ENCODE measurements around the gene CARD19.

CARD19 gene

GRCh38 chr9:93076101-93076791 is 19.8 kb upstream of the CARD19 start:
- TF ChIP-seq, protein P1, sequence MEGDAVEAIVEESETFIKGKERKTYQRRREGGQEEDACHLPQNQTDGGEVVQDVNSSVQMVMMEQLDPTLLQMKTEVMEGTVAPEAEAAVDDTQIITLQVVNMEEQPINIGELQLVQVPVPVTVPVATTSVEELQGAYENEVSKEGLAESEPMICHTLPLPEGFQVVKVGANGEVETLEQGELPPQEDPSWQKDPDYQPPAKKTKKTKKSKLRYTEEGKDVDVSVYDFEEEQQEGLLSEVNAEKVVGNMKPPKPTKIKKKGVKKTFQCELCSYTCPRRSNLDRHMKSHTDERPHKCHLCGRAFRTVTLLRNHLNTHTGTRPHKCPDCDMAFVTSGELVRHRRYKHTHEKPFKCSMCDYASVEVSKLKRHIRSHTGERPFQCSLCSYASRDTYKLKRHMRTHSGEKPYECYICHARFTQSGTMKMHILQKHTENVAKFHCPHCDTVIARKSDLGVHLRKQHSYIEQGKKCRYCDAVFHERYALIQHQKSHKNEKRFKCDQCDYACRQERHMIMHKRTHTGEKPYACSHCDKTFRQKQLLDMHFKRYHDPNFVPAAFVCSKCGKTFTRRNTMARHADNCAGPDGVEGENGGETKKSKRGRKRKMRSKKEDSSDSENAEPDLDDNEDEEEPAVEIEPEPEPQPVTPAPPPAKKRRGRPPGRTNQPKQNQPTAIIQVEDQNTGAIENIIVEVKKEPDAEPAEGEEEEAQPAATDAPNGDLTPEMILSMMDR (IDR thresholded peaks at IDR 0.05; ENCODE audit: insufficient read depth, low read depth, low read length, missing control alignments): no peak
- no peak for DNase-seq (ENCODE audit: low read depth)
- no peak overlapping the region for H3K4me3 ChIP-seq (ENCODE audit: low read depth, low read length)

- H3K4me3 ChIP-seq (ENCODE audit: low read depth, low read length): no peak overlapping the region
These were observed 19.3 kb upstream of the CARD19 start for GRCh38 chr9:93076792-93077128.

DNA sequence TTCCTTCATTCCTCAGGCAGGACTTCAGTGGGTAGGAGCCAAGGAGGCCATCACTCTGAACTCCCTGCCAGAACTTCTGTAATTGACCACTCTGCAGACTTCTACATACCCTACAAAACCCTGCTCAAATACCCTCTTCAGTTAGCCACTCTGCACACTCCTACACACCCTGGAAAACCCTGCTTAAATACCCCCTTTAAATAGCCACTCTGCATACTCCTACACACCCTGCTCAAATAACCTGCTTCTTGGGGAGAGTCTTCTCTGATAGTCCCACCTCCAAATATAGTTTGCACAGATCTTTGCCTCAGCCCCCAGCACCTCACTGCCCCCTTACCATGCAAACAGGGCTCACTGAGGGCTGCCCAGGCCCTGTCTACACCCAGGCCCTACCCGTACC is 18.6 kb upstream of the CARD19 start:
- TF ChIP-seq, protein P1 (IDR thresholded peaks at IDR 0.05; ENCODE audit: insufficient read depth, low read depth, low read length, missing control alignments): no peak
- H3K4me3 ChIP-seq (ENCODE audit: low read depth, low read length): no peak overlapping the region
- no peak for DNase-seq (ENCODE audit: low read depth)

More at GRCh38 chr9:93076792-93077128, 19.3 kb upstream of the CARD19 start:
- DNase-seq (ENCODE audit: low read depth): no peak
- TF ChIP-seq, protein P1 (IDR thresholded peaks at IDR 0.05; ENCODE audit: insufficient read depth, low read depth, low read length, missing control alignments): no peak

GRCh38 chr9:93077811-93078210 is 18.2 kb upstream of the CARD19 start:
- TF ChIP-seq, protein P1 (IDR thresholded peaks at IDR 0.05; ENCODE audit: insufficient read depth, low read depth, low read length, missing control alignments): no peak
- no peak for DNase-seq (ENCODE audit: low read depth)
- H3K4me3 ChIP-seq (ENCODE audit: low read depth, low read length): no peak overlapping the region

DNA sequence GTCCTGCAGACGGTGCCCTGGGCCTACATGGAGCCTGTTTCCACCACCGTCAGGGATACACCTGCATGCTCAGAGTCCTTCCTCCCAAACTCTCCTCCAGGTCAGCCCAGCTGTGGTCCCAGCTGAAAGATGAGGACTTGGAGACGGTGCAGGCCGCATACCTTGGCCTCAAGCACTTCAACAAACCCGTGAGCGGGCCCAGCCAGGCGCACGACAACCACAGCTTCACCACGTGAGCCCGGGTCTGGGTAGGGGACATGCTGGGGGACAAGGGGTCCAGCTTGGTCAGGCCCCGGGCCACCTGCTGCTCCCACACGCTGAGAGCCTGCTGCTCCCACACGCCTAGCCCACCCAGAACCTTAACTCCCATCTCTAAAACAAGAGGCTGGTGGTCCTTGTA is 16.6 kb upstream of the CARD19 start:
- no peak overlapping the region for H3K4me3 ChIP-seq (ENCODE audit: low read depth, low read length)
- no peak for DNase-seq (ENCODE audit: low read depth)
- TF ChIP-seq, protein P1 (IDR thresholded peaks at IDR 0.05; ENCODE audit: insufficient read depth, low read depth, low read length, missing control alignments): no peak

GRCh38 chr9:93080406-93080805 is 15.6 kb upstream of the CARD19 start:
- no peak for DNase-seq (ENCODE audit: low read depth)

More at GRCh38 chr9:93080406-93080805, 15.6 kb upstream of the CARD19 start:
- no peak overlapping the region for H3K4me3 ChIP-seq (ENCODE audit: low read depth, low read length)
- TF ChIP-seq, protein P1 (IDR thresholded peaks at IDR 0.05; ENCODE audit: insufficient read depth, low read depth, low read length, missing control alignments): no peak

Measured in GM12865 (cell line).